ENCODE results near the gene NRDE2.

- TF ChIP-seq CTCF (conservative IDR thresholded peaks at IDR 0.05; ENCODE audit: low read length), result no peak
- no peak for TF ChIP-seq EZH2phosphoT487 (IDR thresholded peaks at IDR 0.05; ENCODE audit: borderline replicate concordance, low read depth, low read length)
These were observed 56.3 kb downstream of the NRDE2 start for GRCh38 chr14:90275458-90275814.
